Type B pancreatic cell (in vitro differentiated cells): Measurements from ENCODE around the gene PDE3A. TPM values are rescaled to one million over a fixed set of nuclear protein-coding genes. Genes with fewer than 3 reads are reported as not detected.

ENCODE experiments used
- DNase-seq: peaks from one replicate; pipeline ENCODE4 v3.0.0; 2021; ENCODE audit warnings: mixed read lengths; ENCODE audit not compliant: unreplicated experiment; ENCODE audit errors: extremely low spot score
- H3K27ac Mint-ChIP-seq: 2 replicates; pipeline ENCODE4 v1.8.0; 2021; ENCODE audit warnings: mild to moderate bottlenecking, mixed read lengths
- H3K27me3 Mint-ChIP-seq: 2 replicates; pipeline ENCODE4 v1.8.0; 2021; ENCODE audit warnings: mixed read lengths
- H3K36me3 Mint-ChIP-seq: 2 replicates; pipeline ENCODE4 v1.8.0; 2021; ENCODE audit warnings: mixed read lengths
- H3K4me1 Mint-ChIP-seq: one replicate; pipeline ENCODE4 v1.8.0; 2021; ENCODE audit warnings: mixed read lengths; ENCODE audit not compliant: unreplicated experiment
- H3K4me3 Mint-ChIP-seq: 2 replicates; pipeline ENCODE4 v1.8.0; 2021; ENCODE audit warnings: mild to moderate bottlenecking, mixed read lengths
- H3K9me3 Mint-ChIP-seq: 2 replicates; pipeline ENCODE4 v1.8.0; 2021; ENCODE audit warnings: mixed read lengths
- total RNA-seq: library from RNA; stranded (reverse); gene quantifications from 2 replicates; pipeline ENCODE4 v1.2.1, GENCODE V29; 2021; ENCODE audit warnings: low replicate concordance
- TF ChIP-seq, protein P1 (sequence below): fragments of 200-600 bp; sonication (generic); conservative IDR thresholded peaks from 2 replicates; pipeline ENCODE4 v1.5.0; 2021; ENCODE audit warnings: antibody characterized with exemption, mild to moderate bottlenecking

The PDE3A gene
- total RNA-seq, 1 donor from 2014 or later, result 19.7 TPM

DNA sequence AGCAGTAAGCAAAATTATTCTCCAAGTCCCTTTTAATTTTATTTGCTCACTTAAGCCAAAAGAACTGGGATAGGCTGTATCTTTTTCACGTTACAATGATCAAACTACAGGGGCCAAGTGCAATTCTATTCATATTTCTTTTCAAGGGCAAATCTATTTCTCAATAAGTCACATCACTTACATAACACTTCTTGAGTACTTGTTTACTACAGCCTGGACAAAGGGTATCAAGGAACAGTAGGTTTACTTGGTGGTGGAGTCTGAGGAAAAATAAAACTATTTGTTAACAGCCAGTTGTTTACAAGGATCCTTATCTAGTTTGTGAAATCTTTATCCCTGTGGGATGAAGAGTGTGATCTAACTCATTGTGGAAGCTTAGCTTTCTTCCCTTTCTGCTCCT, 72.1 kb downstream of the PDE3A start:
- Mint-ChIP-seq H3K9me3 (no peaks in the 10 kb centered on the region), H3K27ac (no peak overlapping the region), H3K4me3 (no peak overlapping the region), H3K4me1 (peaks cover 8% of the 10 kb centered on the region), H3K36me3 (no peaks in the 10 kb centered on the region), H3K27me3 (no peaks in the 10 kb centered on the region)
- DNase-seq, result no peak
- TF ChIP-seq, protein P1, sequence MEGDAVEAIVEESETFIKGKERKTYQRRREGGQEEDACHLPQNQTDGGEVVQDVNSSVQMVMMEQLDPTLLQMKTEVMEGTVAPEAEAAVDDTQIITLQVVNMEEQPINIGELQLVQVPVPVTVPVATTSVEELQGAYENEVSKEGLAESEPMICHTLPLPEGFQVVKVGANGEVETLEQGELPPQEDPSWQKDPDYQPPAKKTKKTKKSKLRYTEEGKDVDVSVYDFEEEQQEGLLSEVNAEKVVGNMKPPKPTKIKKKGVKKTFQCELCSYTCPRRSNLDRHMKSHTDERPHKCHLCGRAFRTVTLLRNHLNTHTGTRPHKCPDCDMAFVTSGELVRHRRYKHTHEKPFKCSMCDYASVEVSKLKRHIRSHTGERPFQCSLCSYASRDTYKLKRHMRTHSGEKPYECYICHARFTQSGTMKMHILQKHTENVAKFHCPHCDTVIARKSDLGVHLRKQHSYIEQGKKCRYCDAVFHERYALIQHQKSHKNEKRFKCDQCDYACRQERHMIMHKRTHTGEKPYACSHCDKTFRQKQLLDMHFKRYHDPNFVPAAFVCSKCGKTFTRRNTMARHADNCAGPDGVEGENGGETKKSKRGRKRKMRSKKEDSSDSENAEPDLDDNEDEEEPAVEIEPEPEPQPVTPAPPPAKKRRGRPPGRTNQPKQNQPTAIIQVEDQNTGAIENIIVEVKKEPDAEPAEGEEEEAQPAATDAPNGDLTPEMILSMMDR, result no peak

DNA sequence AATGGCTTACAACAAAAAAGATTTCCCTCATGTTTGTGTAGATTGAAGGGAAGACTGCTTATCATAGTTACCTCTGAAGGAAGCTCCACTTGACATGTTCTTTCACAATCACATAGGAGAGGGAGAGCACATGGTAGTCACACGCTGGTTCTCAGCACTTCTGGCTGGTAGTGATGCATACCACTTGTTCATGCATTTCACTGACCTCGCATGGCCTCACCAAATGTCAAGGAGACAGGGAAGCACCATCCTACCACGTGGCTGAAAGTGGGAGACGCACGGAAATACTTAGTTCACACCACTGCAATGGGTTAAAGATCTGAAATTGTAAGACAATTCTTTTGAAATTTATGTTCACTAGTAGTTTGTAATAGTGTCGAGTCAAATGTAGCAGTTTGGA, 74.0 kb downstream of the PDE3A start:
- TF ChIP-seq, protein P1, result no peak
- peaks cover 8% of the 10 kb centered on the region for H3K4me1 Mint-ChIP-seq
- DNase-seq, result no peak

DNA sequence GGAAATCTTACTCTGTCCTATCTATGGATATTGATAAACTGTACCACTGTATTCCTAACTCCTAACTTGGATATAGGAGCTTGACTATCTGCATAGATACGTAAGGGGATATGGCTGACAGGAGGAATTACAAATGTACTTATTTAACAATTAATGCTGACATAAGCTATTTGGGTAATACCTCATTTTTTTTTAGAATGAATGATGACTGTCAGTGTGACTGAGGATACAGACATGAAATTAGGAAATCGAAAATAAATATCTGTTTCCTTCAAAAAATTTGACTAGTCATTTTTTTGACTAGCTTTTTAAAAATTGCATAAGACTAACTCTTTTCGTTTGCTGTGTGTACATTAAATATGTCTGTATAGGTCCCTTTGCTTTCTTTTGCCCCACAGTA, 74.9 kb downstream of the PDE3A start:
- peaks cover 8% of the 10 kb centered on the region for H3K4me1 Mint-ChIP-seq
- peaks cover 8% of the 10 kb centered on the region for H3K36me3 Mint-ChIP-seq
- DNase-seq, result no peak
- H3K9me3 Mint-ChIP-seq, result no peaks in the 10 kb centered on the region
- TF ChIP-seq, protein P1, result no peak
- H3K27me3 Mint-ChIP-seq, result no peaks in the 10 kb centered on the region
- no peak overlapping the region for H3K27ac Mint-ChIP-seq
- no peak overlapping the region for H3K4me3 Mint-ChIP-seq

More for the DNA sequence above, 74.0 kb downstream of the PDE3A start:
- no peak overlapping the region for H3K27ac Mint-ChIP-seq
- no peaks in the 10 kb centered on the region for H3K27me3 Mint-ChIP-seq
- no peaks in the 10 kb centered on the region for H3K9me3 Mint-ChIP-seq
- peaks cover 5% of the 10 kb centered on the region for H3K36me3 Mint-ChIP-seq
- H3K4me3 Mint-ChIP-seq, result no peak overlapping the region

DNA sequence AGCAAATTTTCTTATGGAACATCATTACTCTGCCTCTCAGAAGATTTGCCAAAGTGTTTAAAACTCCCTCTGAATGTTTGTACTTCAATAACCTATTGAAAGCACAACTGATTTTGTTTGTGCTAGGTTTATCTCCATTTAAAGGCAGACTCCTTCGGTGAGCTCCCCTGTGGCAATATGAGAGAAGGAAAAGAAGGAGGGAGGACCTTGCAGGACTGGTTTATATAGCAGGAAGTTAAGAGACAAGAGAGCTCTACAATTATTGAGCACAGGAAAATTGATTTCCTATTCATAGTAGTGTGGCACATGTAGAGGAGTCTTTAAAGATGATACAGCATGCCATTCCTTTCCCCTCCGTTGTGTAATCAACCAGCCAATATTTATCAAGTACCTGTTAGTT, 75.5 kb downstream of the PDE3A start:
- Mint-ChIP-seq H3K9me3 (peaks cover under 1% of the 10 kb centered on the region), H3K27ac (peak overlapping the region; percentile 29), H3K4me1 (peaks cover 8% of the 10 kb centered on the region), H3K27me3 (peaks cover under 1% of the 10 kb centered on the region), H3K4me3 (peak overlapping the region; percentile 5), H3K36me3 (peaks cover 10% of the 10 kb centered on the region)
- TF ChIP-seq, protein P1, result no peak
- DNase-seq, result no peak

DNA sequence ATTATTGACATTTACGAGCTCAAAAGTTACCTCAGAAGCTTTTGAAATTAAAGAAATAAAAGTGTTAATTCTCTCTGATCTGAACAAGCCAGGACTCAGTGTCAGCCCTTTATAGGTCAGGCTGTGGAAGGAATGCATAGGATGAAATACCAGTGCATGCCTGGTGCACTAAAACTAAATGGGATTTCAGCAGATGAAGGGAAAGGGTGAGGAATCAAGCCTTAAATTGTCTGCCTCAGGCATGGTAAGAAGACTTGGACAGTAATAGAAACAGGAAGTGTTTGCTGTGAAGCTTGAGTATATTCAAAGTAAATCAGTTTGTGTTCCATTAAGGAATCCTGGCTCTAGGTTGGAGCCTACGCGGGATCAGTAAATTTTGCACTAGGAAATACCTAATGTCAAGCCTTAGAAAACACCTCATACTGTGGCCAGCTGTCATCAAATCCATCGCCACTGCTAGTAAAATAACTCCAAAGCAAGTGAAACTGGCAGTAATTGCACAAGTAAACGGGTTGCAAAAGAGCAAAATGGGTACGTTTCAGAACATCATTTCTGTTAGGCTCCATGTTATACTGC, 76.3 kb downstream of the PDE3A start:
- Mint-ChIP-seq H3K9me3 (peaks cover 4% of the 10 kb centered on the region), H3K36me3 (peaks cover 12% of the 10 kb centered on the region), H3K27ac (no peak overlapping the region), H3K4me1 (peaks cover 8% of the 10 kb centered on the region), H3K27me3 (peaks cover 3% of the 10 kb centered on the region), H3K4me3 (no peak overlapping the region)
- DNase-seq, result no peak
- TF ChIP-seq, protein P1, result no peak
